Mesenchymal stem cell (in vitro differentiated cells and primary cell): ENCODE measurements around the gene TLL1. TPM values are rescaled to one million over a fixed set of nuclear protein-coding genes. Genes with fewer than 3 reads are reported as not detected.

Experiments used
- DNase-seq: peaks from one replicate; pipeline ENCODE4 v3.0.0-alpha.2; 2013
- H2AFZ ChIP-seq: one replicate; pipeline ENCODE4 v1.6.1; 2013; ENCODE audit warnings: low read depth, mild to moderate bottlenecking, control low read depth, inconsistent platforms, low read length, moderate library complexity
- H2AK5ac ChIP-seq: 2 replicates; pipeline ENCODE4 v1.6.1; 2013; ENCODE audit warnings: low read length, moderate library complexity, mild to moderate bottlenecking, inconsistent platforms; ENCODE audit not compliant: severe bottlenecking
- H2BK120ac ChIP-seq: one replicate; pipeline ENCODE4 v1.6.1; 2013; ENCODE audit warnings: low read depth, mild to moderate bottlenecking, inconsistent platforms, low read length, moderate library complexity
- H2BK12ac ChIP-seq, 2 experiments: one replicate each; pipeline ENCODE4 v1.6.1; 2013; ENCODE audit warnings: inconsistent platforms in 2 of 2, low read length in 2 of 2, mild to moderate bottlenecking in 2 of 2, moderate library complexity in 2 of 2, control low read depth in 1 of 2
- H2BK15ac ChIP-seq: one replicate; pipeline ENCODE4 v1.6.1; 2013; ENCODE audit warnings: mild to moderate bottlenecking, low read depth, inconsistent platforms; ENCODE audit not compliant: poor library complexity, severe bottlenecking
- H2BK5ac ChIP-seq: 2 replicates; pipeline ENCODE4 v1.6.1; 2013; ENCODE audit warnings: low read depth, mild to moderate bottlenecking, low read length, control low read depth, inconsistent platforms; ENCODE audit not compliant: poor library complexity, severe bottlenecking
- H3K14ac ChIP-seq, 2 experiments: one replicate each; pipeline ENCODE4 v1.6.1; 2013; ENCODE audit warnings: inconsistent platforms in 2 of 2, low read length in 2 of 2, control low read depth in 1 of 2, mild to moderate bottlenecking in 1 of 2, moderate library complexity in 1 of 2
- H3K18ac ChIP-seq, 2 experiments: one replicate each; pipeline ENCODE4 v1.6.1; 2013; ENCODE audit warnings: inconsistent platforms in 2 of 2, low read length in 2 of 2, control low read depth in 1 of 2, low read depth in 1 of 2, mild to moderate bottlenecking in 1 of 2
- H3K23ac ChIP-seq, 2 experiments: one replicate each; pipeline ENCODE4 v1.6.1; 2013; ENCODE audit warnings: inconsistent platforms in 2 of 2, low read length in 2 of 2, mild to moderate bottlenecking in 2 of 2, moderate library complexity in 2 of 2, control low read depth in 1 of 2
- H3K27ac ChIP-seq: 2 replicates; pipeline ENCODE4 v1.5.1; 2013; ENCODE audit warnings: mild to moderate bottlenecking, moderate library complexity, low read length, control low read depth, inconsistent platforms; ENCODE audit not compliant: poor library complexity, severe bottlenecking
- H3K27me3 ChIP-seq, 2 experiments: 2 replicates each; pipeline versions ENCODE4 v1.6.1 to v1.7.0; 2013; ENCODE audit warnings: low read length in 2 of 2, mild to moderate bottlenecking in 2 of 2, moderate library complexity in 2 of 2, control low read depth in 1 of 2, inconsistent platforms in 1 of 2; ENCODE audit not compliant: control insufficient read depth in 1 of 2, insufficient read depth in 1 of 2
- H3K36me3 ChIP-seq, 2 experiments: 2 replicates each; pipeline versions ENCODE4 v1.6.1 to v1.7.0; 2013; ENCODE audit warnings: low read length in 2 of 2, control low read depth in 1 of 2, inconsistent platforms in 1 of 2, low read depth in 1 of 2, mild to moderate bottlenecking in 1 of 2; ENCODE audit not compliant: insufficient read depth in 2 of 2, control insufficient read depth in 1 of 2
- H3K4ac ChIP-seq, 2 experiments: one replicate each; pipeline ENCODE4 v1.6.1; 2013; ENCODE audit warnings: inconsistent platforms in 2 of 2, low read length in 2 of 2, mild to moderate bottlenecking in 2 of 2, moderate library complexity in 2 of 2, control low read depth in 1 of 2, low read depth in 1 of 2
- H3K4me1 ChIP-seq: 2 replicates; pipeline ENCODE4 v1.6.1; 2013; ENCODE audit warnings: low read depth, low read length, control low read depth; ENCODE audit not compliant: control insufficient read depth, insufficient read depth
- H3K4me2 ChIP-seq: 2 replicates; pipeline ENCODE4 v1.6.1; 2013; ENCODE audit warnings: low read length, mild to moderate bottlenecking, inconsistent platforms; ENCODE audit not compliant: poor library complexity, severe bottlenecking
- H3K4me3 ChIP-seq, 2 experiments: 2 replicates each; pipeline versions ENCODE4 v1.5.1 to v1.7.0; 2013; ENCODE audit warnings: low read length in 2 of 2, mild to moderate bottlenecking in 2 of 2, control low read depth in 1 of 2, low read depth in 1 of 2; ENCODE audit not compliant: insufficient read depth in 1 of 2
- H3K79me1 ChIP-seq: replicated peaks from 2 replicates; pipeline ENCODE4 v1.6.1; 2013; ENCODE audit warnings: mild to moderate bottlenecking, control low read depth, low read length, inconsistent platforms; ENCODE audit not compliant: poor library complexity, severe bottlenecking
- H3K9ac ChIP-seq: 2 replicates; pipeline ENCODE4 v1.7.0; 2013; ENCODE audit warnings: mild to moderate bottlenecking, low read length, moderate library complexity
- H3K9me3 ChIP-seq: 2 replicates; pipeline ENCODE4 v1.7.0; 2013; ENCODE audit warnings: mild to moderate bottlenecking, low read length; ENCODE audit not compliant: control insufficient read depth
- H4K8ac ChIP-seq: one replicate; pipeline ENCODE4 v1.6.1; 2013; ENCODE audit warnings: inconsistent platforms, mild to moderate bottlenecking, low read length, moderate library complexity
- H4K91ac ChIP-seq: one replicate; pipeline ENCODE4 v1.6.1; 2013; ENCODE audit warnings: mild to moderate bottlenecking, low read length, inconsistent platforms
- WGBS: methylation state at CpG from one replicate; pipeline ENCODE4 v1.1.7; 2013; ENCODE audit warnings: mixed read lengths; 5-methylcytosine and 5-hydroxymethylcytosine counted together
- polyA plus RNA-seq, 2 experiments: library from polyadenylated mRNA; stranded (reverse); fragments of 200-250 nt; gene quantifications; one replicate each; pipeline ENCODE4 v1.2.3, GENCODE V29; 2013

Gene TLL1
- 0.01 TPM for polyA plus RNA-seq (2013, experiment 1 of 2)
- polyA plus RNA-seq (2013, experiment 2 of 2) = not detected

GRCh38 chr4:165872461-165873297 lies at the start of gene TLL1:
TLL1 (plus strand) TSS chr4:165873237; CDS start chr4:165873905, 668 bp downstream.
- H3K4me3 ChIP-seq = peak within 1 kb of the TSS; percentile 78 to 84
- H4K8ac ChIP-seq = no peak within 1 kb of the TSS
- H4K91ac ChIP-seq = no peak within 1 kb of the TSS
- peaks cover 0 to 61% of the 10 kb centered on the region in 2 experiments for H3K27me3 ChIP-seq
- H3K9ac ChIP-seq = peak within 1 kb of the TSS; percentile 58
- no peak within 1 kb of the TSS for H2AK5ac ChIP-seq
- H3K4me2 ChIP-seq = peak within 1 kb of the TSS; percentile 100
- no peak within 1 kb of the TSS for H2AFZ ChIP-seq
- no peak within 1 kb of the TSS for H2BK15ac ChIP-seq
- H3K18ac ChIP-seq = peak within 1 kb of the TSS in 1 of 2 experiments; percentile 11
- H3K4me1 ChIP-seq = peaks cover 12% of the 10 kb centered on the region
- peak; percentile 22 for DNase-seq
- no peaks in the 10 kb centered on the region for H3K79me1 ChIP-seq
- no peak within 1 kb of the TSS for H3K4ac ChIP-seq
- no peak within 1 kb of the TSS for H3K27ac ChIP-seq
- H2BK12ac ChIP-seq = peak within 1 kb of the TSS in 1 of 2 experiments; percentile 6
- 3% methylated on average over 16 of the region's 24 CpGs for WGBS
- no peak within 1 kb of the TSS for H2BK5ac ChIP-seq
- peak within 1 kb of the TSS in 1 of 2 experiments; percentile 86 for H3K23ac ChIP-seq
- H2BK120ac ChIP-seq = no peak within 1 kb of the TSS
- H3K14ac ChIP-seq = no peak within 1 kb of the TSS
- no peaks in the 10 kb centered on the region for H3K36me3 ChIP-seq
- no peaks in the 10 kb centered on the region for H3K9me3 ChIP-seq

- H3K4ac ChIP-seq = no peak overlapping the region
- no peak overlapping the region for H2BK5ac ChIP-seq
- H4K91ac ChIP-seq = no peak overlapping the region
- no peak overlapping the region for H2BK12ac ChIP-seq
- H3K4me2 ChIP-seq = no peak overlapping the region
- H3K27me3 ChIP-seq = no peaks in the 10 kb centered on the region
- H2AK5ac ChIP-seq = no peak overlapping the region
- H3K4me3 ChIP-seq = no peak overlapping the region
- H3K36me3 ChIP-seq = no peaks in the 10 kb centered on the region
- no peaks in the 10 kb centered on the region for H3K79me1 ChIP-seq
- 88% methylated on average over 1 of the region's 1 CpG for WGBS
- H2AFZ ChIP-seq = no peak overlapping the region
- H3K9me3 ChIP-seq = no peaks in the 10 kb centered on the region
- no peak overlapping the region for H3K9ac ChIP-seq
- H2BK120ac ChIP-seq = no peak overlapping the region
- no peak overlapping the region for H3K18ac ChIP-seq
- H3K27ac ChIP-seq = no peak overlapping the region
- H4K8ac ChIP-seq = no peak overlapping the region
- H3K4me1 ChIP-seq = no peaks in the 10 kb centered on the region
- no peak for DNase-seq
- no peak overlapping the region for H3K14ac ChIP-seq
- no peak overlapping the region for H2BK15ac ChIP-seq
- H3K23ac ChIP-seq = no peak overlapping the region
These were observed 46.9 kb upstream of the TLL1 start for GRCh38 chr4:165826166-165826565.

DNA sequence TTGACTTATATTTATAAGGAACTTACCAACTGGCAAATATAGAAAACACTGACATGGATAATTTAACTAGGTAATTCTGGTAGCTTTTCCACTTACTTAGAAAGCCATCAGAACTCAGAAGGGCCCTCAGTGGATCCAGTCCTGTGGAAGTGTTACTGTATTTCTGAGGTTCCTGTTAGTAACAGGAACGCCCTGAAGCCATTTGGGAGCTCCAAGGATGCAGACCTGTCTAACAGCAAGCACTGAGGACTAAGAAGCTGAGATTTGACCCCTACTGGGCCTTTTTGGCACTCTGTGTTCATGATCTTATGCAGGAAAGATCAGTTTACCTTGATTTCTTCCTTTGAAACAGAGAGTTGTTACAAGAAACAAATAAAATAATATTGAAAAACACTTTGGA lies 46.0 kb upstream of the TLL1 start:
- Histone ChIP-seq H3K4ac (no peak overlapping the region), H2BK120ac (no peak overlapping the region), H2AFZ (no peak overlapping the region), H3K27me3 (no peaks in the 10 kb centered on the region), H3K4me1 (no peaks in the 10 kb centered on the region), H4K91ac (no peak overlapping the region), H3K36me3 (no peaks in the 10 kb centered on the region), H3K23ac (no peak overlapping the region), H3K18ac (no peak overlapping the region), H4K8ac (no peak overlapping the region), H3K14ac (no peak overlapping the region), H3K9ac (no peak overlapping the region), H2AK5ac (no peak overlapping the region), H3K4me3 (no peak overlapping the region), H3K27ac (no peak overlapping the region), H3K9me3 (no peaks in the 10 kb centered on the region), H2BK15ac (no peak overlapping the region), H3K4me2 (no peak overlapping the region), H2BK5ac (no peak overlapping the region), H3K79me1 (no peaks in the 10 kb centered on the region), H2BK12ac (no peak overlapping the region)
- no peak for DNase-seq
- WGBS = 46% methylated on average over 1 of the region's 1 CpG

- Histone ChIP-seq H3K27ac (no peak overlapping the region), H3K23ac (no peak overlapping the region), H4K8ac (no peak overlapping the region), H3K9ac (no peak overlapping the region), H3K4me3 (no peak overlapping the region), H3K27me3 (no peaks in the 10 kb centered on the region), H2BK120ac (no peak overlapping the region), H4K91ac (no peak overlapping the region), H3K18ac (no peak overlapping the region), H3K79me1 (no peaks in the 10 kb centered on the region), H2BK5ac (no peak overlapping the region), H3K4me1 (no peaks in the 10 kb centered on the region), H3K9me3 (no peaks in the 10 kb centered on the region), H3K4ac (no peak overlapping the region), H3K14ac (no peak overlapping the region), H3K4me2 (no peak overlapping the region), H3K36me3 (no peaks in the 10 kb centered on the region), H2BK15ac (no peak overlapping the region), H2AFZ (no peak overlapping the region), H2AK5ac (no peak overlapping the region), H2BK12ac (no peak overlapping the region)
- no peak for DNase-seq
- 57% methylated on average over 1 of the region's 2 CpGs for WGBS
These were observed 44.1 kb upstream of the TLL1 start for GRCh38 chr4:165828928-165829327.
